Measurements from ENCODE around the gene TAF1. TPM values are rescaled to one million over a fixed set of nuclear protein-coding genes. Genes with fewer than 3 reads are reported as not detected.
"Not testable (repeated sequence)": the region's sequence is repeated elsewhere in the genome, so short reads cannot be mapped to it uniquely, and the experiment has no call there.

TAF1 gene
- total and polyA plus RNA-seq, 7 donors = 5.5 to 25.6 (median 22.3) TPM

- Histone ChIP-seq H3K36me3 (ENCODE audit: insufficient read depth in 1 of 2, low read depth in 1 of 2) (no peaks in the 10 kb centered on the region), H3K9me3 (peaks cover 7% of the 10 kb centered on the region), H3K27me3 (ENCODE audit: insufficient read depth in 3 of 3, low read length in 2 of 3) (no peaks in the 10 kb centered on the region), H3K4me1 (no peaks in the 10 kb centered on the region), H3K27ac (no peak overlapping the region), H3K4me3 (no peak overlapping the region)
- WGBS, 3 donors = 89 to 96% (median 94%) methylated on average over 3 of the region's 3 CpGs
- TF ChIP-seq, protein P1, sequence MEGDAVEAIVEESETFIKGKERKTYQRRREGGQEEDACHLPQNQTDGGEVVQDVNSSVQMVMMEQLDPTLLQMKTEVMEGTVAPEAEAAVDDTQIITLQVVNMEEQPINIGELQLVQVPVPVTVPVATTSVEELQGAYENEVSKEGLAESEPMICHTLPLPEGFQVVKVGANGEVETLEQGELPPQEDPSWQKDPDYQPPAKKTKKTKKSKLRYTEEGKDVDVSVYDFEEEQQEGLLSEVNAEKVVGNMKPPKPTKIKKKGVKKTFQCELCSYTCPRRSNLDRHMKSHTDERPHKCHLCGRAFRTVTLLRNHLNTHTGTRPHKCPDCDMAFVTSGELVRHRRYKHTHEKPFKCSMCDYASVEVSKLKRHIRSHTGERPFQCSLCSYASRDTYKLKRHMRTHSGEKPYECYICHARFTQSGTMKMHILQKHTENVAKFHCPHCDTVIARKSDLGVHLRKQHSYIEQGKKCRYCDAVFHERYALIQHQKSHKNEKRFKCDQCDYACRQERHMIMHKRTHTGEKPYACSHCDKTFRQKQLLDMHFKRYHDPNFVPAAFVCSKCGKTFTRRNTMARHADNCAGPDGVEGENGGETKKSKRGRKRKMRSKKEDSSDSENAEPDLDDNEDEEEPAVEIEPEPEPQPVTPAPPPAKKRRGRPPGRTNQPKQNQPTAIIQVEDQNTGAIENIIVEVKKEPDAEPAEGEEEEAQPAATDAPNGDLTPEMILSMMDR (IDR thresholded peaks at IDR 0.05) = no peak
- intact Hi-C loops (cut with DNase I) = no loop called here
- no peak for ATAC-seq
- DNase-seq = no peak
Observed at GRCh38 chrX:71496476-71496875, 130.3 kb downstream of the TAF1 start.

DNA sequence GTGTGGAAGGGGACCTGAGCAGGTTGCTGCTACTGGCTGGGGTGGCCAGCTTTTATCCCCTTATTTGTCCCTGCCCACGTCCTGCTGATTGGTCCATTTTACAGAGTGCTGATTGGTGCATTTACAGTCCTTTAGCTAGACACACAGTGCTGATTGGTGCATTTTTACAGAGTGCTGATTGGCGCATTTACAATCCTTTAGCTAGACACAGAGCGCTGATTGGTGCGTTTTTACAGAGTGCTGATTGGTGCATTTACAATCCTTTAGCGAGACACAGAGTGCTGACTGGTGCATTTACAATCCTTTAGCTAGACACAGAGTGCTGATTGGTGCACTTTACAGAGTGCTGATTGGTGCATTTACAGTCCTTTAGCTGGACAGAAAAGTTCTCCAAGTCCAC, 135.9 kb downstream of the TAF1 start:
- H3K4me3 ChIP-seq; H3K27me3 ChIP-seq (ENCODE audit: insufficient read depth in 3 of 3, low read length in 2 of 3); ATAC-seq; H3K9me3 ChIP-seq; intact Hi-C loops (cut with DNase I); DNase-seq; H3K4me1 ChIP-seq; H3K36me3 ChIP-seq (ENCODE audit: insufficient read depth in 1 of 2, low read depth in 1 of 2); H3K27ac ChIP-seq: not testable (repeated sequence)
- WGBS, 3 donors = 78 to 97% (median 80%) methylated on average over 5 of the region's 5 CpGs

- no peaks in the 10 kb centered on the region for H3K36me3 ChIP-seq (ENCODE audit: insufficient read depth in 1 of 2, low read depth in 1 of 2)
- TF ChIP-seq, protein P1 (IDR thresholded peaks at IDR 0.05) = no peak
- H3K27ac ChIP-seq = no peak overlapping the region
- intact Hi-C loops (cut with DNase I) = no loop called here
- H3K4me1 ChIP-seq = no peaks in the 10 kb centered on the region
- ATAC-seq (no peak), DNase-seq (no peak)
- H3K9me3 ChIP-seq = no peaks in the 10 kb centered on the region
- WGBS, 3 donors = 78 to 91% (median 79%) methylated on average over 1 of the region's 1 CpG
- H3K4me3 ChIP-seq = no peak overlapping the region
- peaks cover 0 to 3% (median 0%) of the 10 kb centered on the region in 3 donors for H3K27me3 ChIP-seq (ENCODE audit: insufficient read depth in 3 of 3, low read length in 2 of 3)
Observed at GRCh38 chrX:71504346-71504745, 138.2 kb downstream of the TAF1 start.

DNA sequence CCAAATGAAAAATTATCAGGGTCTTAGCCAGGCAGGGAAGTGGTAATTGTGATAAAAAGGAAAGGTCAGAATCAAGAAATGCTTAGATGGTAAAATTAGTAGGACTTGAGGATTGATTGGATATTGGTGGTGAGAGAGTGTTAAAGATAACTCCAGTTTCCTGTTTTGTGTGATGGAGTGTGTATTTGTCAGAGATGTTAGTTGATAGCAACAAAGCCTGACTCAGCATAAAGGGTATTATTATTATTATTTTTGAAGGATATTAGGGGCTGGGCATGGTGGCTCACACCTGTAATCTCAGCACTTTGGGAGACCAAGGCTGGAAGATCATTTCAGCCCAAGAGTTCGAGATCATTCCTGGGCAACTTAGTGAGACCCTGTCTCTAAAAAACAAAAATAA, 143.1 kb downstream of the TAF1 start:
- TF ChIP-seq, protein P1 (IDR thresholded peaks at IDR 0.05) = no peak
- H3K9me3 ChIP-seq = no peaks in the 10 kb centered on the region
- H3K4me3 ChIP-seq = no peak overlapping the region
- intact Hi-C loops (cut with DNase I) = no loop called here
- DNase-seq (no peak), ATAC-seq (no peak)
- no peaks in the 10 kb centered on the region for H3K4me1 ChIP-seq
- no peaks in the 10 kb centered on the region for H3K36me3 ChIP-seq (ENCODE audit: insufficient read depth in 1 of 2, low read depth in 1 of 2)
- WGBS, 3 donors = 60 to 94% (median 87%) methylated on average over 1 of the region's 1 CpG
- peaks cover 0 to 3% (median 0%) of the 10 kb centered on the region in 3 donors for H3K27me3 ChIP-seq (ENCODE audit: insufficient read depth in 3 of 3, low read length in 2 of 3)
- H3K27ac ChIP-seq = no peak overlapping the region

DNA sequence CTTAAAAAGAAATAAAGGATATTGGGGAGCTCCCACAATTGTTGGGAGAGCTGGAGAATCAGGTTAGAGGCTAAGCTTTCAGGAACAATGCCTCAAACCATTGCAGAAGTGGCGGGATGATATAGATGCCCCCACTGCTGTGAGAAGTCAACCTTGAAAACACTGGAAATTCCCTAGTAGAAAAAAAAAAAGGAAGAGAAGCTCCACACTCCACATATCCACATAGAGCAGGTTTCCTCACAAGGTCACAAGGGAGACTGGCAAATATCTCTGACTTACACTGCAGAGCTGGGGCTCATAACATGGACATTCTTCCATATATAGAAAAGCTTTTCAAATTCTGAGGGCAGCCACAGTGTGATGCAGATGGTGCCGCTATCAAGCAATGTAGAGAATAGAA, 144.0 kb downstream of the TAF1 start:
- intact Hi-C loops (cut with DNase I) = no loop called here
- TF ChIP-seq, protein P1 (IDR thresholded peaks at IDR 0.05) = no peak
- no peak overlapping the region for H3K4me3 ChIP-seq
- no peak overlapping the region for H3K27ac ChIP-seq
- peaks cover 0 to 3% (median 0%) of the 10 kb centered on the region in 3 donors for H3K27me3 ChIP-seq (ENCODE audit: insufficient read depth in 3 of 3, low read length in 2 of 3)
- ATAC-seq (no peak), DNase-seq (no peak)
- WGBS, 3 donors = 88 to 97% (median 94%) methylated on average over 2 of the region's 2 CpGs
- no peaks in the 10 kb centered on the region for H3K4me1 ChIP-seq
- no peaks in the 10 kb centered on the region for H3K9me3 ChIP-seq
- H3K36me3 ChIP-seq (ENCODE audit: insufficient read depth in 1 of 2, low read depth in 1 of 2) = no peaks in the 10 kb centered on the region

DNA sequence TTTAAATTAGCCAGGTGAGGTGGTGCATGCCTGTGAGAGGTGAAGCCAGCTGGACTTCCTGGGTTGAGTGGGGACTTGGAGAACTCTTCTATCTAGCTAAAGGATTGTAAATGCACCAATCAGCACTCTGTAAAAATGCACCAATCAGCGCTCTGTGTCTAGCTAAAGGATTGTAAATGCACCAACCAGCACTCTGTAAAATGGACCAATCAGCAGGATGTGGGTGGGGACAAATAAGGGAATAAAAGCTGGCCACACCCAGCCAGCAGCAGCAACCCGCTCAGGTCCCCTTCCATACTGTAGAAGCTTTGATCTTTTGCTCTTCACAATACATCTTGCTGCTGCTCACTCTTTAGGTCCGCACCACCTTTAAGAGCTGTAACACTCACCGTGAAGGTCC, 147.6 kb downstream of the TAF1 start:
- H3K4me3 ChIP-seq; H3K9me3 ChIP-seq; intact Hi-C loops (cut with DNase I); H3K27me3 ChIP-seq (ENCODE audit: insufficient read depth in 3 of 3, low read length in 2 of 3); ATAC-seq; DNase-seq; H3K36me3 ChIP-seq (ENCODE audit: insufficient read depth in 1 of 2, low read depth in 1 of 2); H3K4me1 ChIP-seq: not testable (repeated sequence)
- WGBS, 3 donors = 95 to 98% (median 97%) methylated on average over 4 of the region's 4 CpGs
- peak overlapping the region; percentile 76 for H3K27ac ChIP-seq
